Retinal pigment epithelial cell (primary cell): ENCODE measurements around the gene C13orf42.

Source experiments
- DNase-seq: peaks from one replicate; pipeline ENCODE4 v3.0.0-alpha.2; 2010; ENCODE audit warnings: low read depth
- H3K4me3 ChIP-seq: 2 replicates; pipeline ENCODE4 v1.5.1; 2011; ENCODE audit warnings: mild to moderate bottlenecking, low read length, control low read depth, moderate library complexity
- CTCF ChIP-seq: conservative IDR thresholded peaks from 2 replicates; pipeline ENCODE4 v1.5.1; 2011; ENCODE audit warnings: low read depth, low read length, control low read depth, inconsistent platforms

The C13orf42 gene

GRCh38 chr13:51111997-51112396 lies 923 bp upstream of the C13orf42 start:
- no peak overlapping the region for H3K4me3 ChIP-seq
- DNase-seq, result no peak
- no peak for TF ChIP-seq CTCF

- DNase-seq, result no peak
- TF ChIP-seq CTCF, result no peak
- no peak overlapping the region for H3K4me3 ChIP-seq
Observed at GRCh38 chr13:51107996-51108395, 3.1 kb downstream of the C13orf42 start.

- H3K4me3 ChIP-seq, result no peak overlapping the region
- TF ChIP-seq CTCF, result no peak
- DNase-seq, result no peak
Observed at GRCh38 chr13:51105046-51105445, 6.0 kb downstream of the C13orf42 start.

- H3K4me3 ChIP-seq, result no peak overlapping the region
- TF ChIP-seq CTCF, result no peak
- DNase-seq, result no peak
Observed at GRCh38 chr13:51101636-51102235, 9.3 kb downstream of the C13orf42 start.

- TF ChIP-seq CTCF, result no peak
- DNase-seq, result no peak
- no peak overlapping the region for H3K4me3 ChIP-seq
Observed at GRCh38 chr13:51097353-51098043, 13.6 kb downstream of the C13orf42 start.

- no peak overlapping the region for H3K4me3 ChIP-seq
- DNase-seq, result no peak
- TF ChIP-seq CTCF, result no peak
Observed at GRCh38 chr13:51096131-51096530, 14.9 kb downstream of the C13orf42 start.

- no peak for DNase-seq
- no peak overlapping the region for H3K4me3 ChIP-seq
- TF ChIP-seq CTCF, result no peak
Observed at GRCh38 chr13:51093574-51093973, 17.5 kb downstream of the C13orf42 start.
